KG1 (cell line): Measurements from ENCODE around the gene NANP.

ENCODE experiments used
- DNase-seq: peaks from one replicate; lab custom pipeline; 2025; lab: John Stamatoyannopoulos, UW

The NANP gene

GRCh38 chr20:25571240-25571639 is 52.6 kb downstream of the NANP start:
- DNase-seq, result no peak

- DNase-seq, result no peak
These were observed 53.7 kb downstream of the NANP start for GRCh38 chr20:25570148-25570530.

- DNase-seq, result no peak
These were observed 56.5 kb downstream of the NANP start for GRCh38 chr20:25567286-25567685.

- no peak for DNase-seq
These were observed 57.0 kb downstream of the NANP start for GRCh38 chr20:25566821-25567220.

- DNase-seq, result no peak
These were observed 58.1 kb downstream of the NANP start for GRCh38 chr20:25565578-25566157.

- DNase-seq, result no peak
These were observed 59.9 kb downstream of the NANP start for GRCh38 chr20:25563876-25564275.

GRCh38 chr20:25563362-25563761 is 60.5 kb downstream of the NANP start:
- no peak for DNase-seq
